SU-DHL-6 (cell line): ENCODE data around the gene NCOA1.
A peak's percentile ranks its signal among the peaks of the same experiment; 100 is the strongest.

Source experiments
- H2AFZ ChIP-seq: fragments of 200-600 bp; sonication (generic); 2 replicates; pipeline ENCODE4 v1.6.1; 2014; ENCODE audit warnings: low read depth, mild to moderate bottlenecking, moderate library complexity, mixed read lengths, antibody characterized with exemption, low read length; ENCODE audit not compliant: severe bottlenecking
- H3F3A ChIP-seq: fragments of 200-600 bp; shearing (Covaris generic); 2 replicates; pipeline ENCODE4 v1.6.0; 2016; ENCODE audit warnings: antibody characterized with exemption, mild to moderate bottlenecking; ENCODE audit not compliant: insufficient read depth
- H3K27ac ChIP-seq: fragments of 200-600 bp; sonication (generic); 2 replicates; pipeline ENCODE4 v1.5.1; 2016; ENCODE audit warnings: low read depth, mild to moderate bottlenecking, low read length, moderate library complexity, mixed read lengths
- H3K27me3 ChIP-seq: fragments of 200-600 bp; sonication (generic), shearing (Covaris generic); 2 replicates; pipeline ENCODE4 v1.6.0; 2014; ENCODE audit warnings: mild to moderate bottlenecking, low read length
- H3K36me3 ChIP-seq: fragments of 200-600 bp; sonication (generic); 2 replicates; pipeline ENCODE4 v1.6.1; 2014; ENCODE audit warnings: mild to moderate bottlenecking, low read length, mixed read lengths
- H3K4me2 ChIP-seq: fragments of 300-600, 200-600 bp; shearing (Covaris generic), sonication (generic); 2 replicates; pipeline ENCODE4 v1.6.0; 2014; ENCODE audit warnings: low read length, low read depth, mild to moderate bottlenecking; ENCODE audit not compliant: poor library complexity, severe bottlenecking
- H3K4me3 ChIP-seq: fragments of 200-600 bp; sonication (generic); 2 replicates; pipeline ENCODE4 v1.5.1; 2014; ENCODE audit warnings: antibody characterized with exemption, low read length, mild to moderate bottlenecking, mixed read lengths; ENCODE audit not compliant: insufficient read depth, poor library complexity, severe bottlenecking
- H3K79me2 ChIP-seq: fragments of 200-600 bp; sonication (generic); 2 replicates; pipeline ENCODE4 v1.6.1; 2014; ENCODE audit warnings: mild to moderate bottlenecking, low read length, moderate library complexity; ENCODE audit not compliant: insufficient read depth
- H3K9ac ChIP-seq: fragments of 200-600 bp; sonication (generic); 2 replicates; pipeline ENCODE4 v1.7.0; 2014; ENCODE audit warnings: mild to moderate bottlenecking, low read length
- H3K9me2 ChIP-seq: fragments of 200-600 bp; sonication (generic); replicated peaks from 2 replicates; pipeline ENCODE4 v1.6.1; 2014; ENCODE audit warnings: low read length; ENCODE audit not compliant: insufficient read depth
- H3K9me3 ChIP-seq: fragments of 200-600 bp; sonication (generic); 2 replicates; pipeline ENCODE4 v1.6.1; 2014; ENCODE audit warnings: low read length, mixed read lengths; ENCODE audit not compliant: insufficient read depth
- H4K20me1 ChIP-seq: fragments of 200-600 bp; sonication (generic); 2 replicates; pipeline ENCODE4 v1.6.1; 2014; ENCODE audit warnings: low read depth, mild to moderate bottlenecking, antibody characterized with exemption, low read length, moderate library complexity, mixed read lengths
- CTCF ChIP-seq: fragments of 200-600 bp; sonication (generic); IDR thresholded peaks from one replicate; pipeline ENCODE4 v1.5.1; 2017; ENCODE audit warnings: antibody characterized with exemption, mild to moderate bottlenecking, low read length, moderate library complexity; ENCODE audit not compliant: insufficient read depth, poor library complexity, severe bottlenecking
- EZH2phosphoT487 ChIP-seq: fragments of 200-600 bp; sonication (generic), shearing (Covaris generic); conservative IDR thresholded peaks from 2 replicates; pipeline ENCODE4 v1.6.1; 2018; ENCODE audit warnings: mild to moderate bottlenecking, antibody characterized with exemption, low read length, moderate library complexity, mixed read lengths

NCOA1 gene

GRCh38 chr2:24783641-24784040 lies 292.6 kb downstream of the NCOA1 start:
- H3K27me3 ChIP-seq = no peaks in the 10 kb centered on the region
- H3K79me2 ChIP-seq = no peaks in the 10 kb centered on the region
- H3K4me3 ChIP-seq = no peak overlapping the region
- H3K9me2 ChIP-seq = no peaks in the 10 kb centered on the region
- no peak overlapping the region for H3K4me2 ChIP-seq
- H3K9ac ChIP-seq = no peak overlapping the region
- no peaks in the 10 kb centered on the region for H4K20me1 ChIP-seq
- H3F3A ChIP-seq = peaks cover 3% of the 10 kb centered on the region; the same call in 1 of the 2 replicates
- H3K36me3 ChIP-seq = no peaks in the 10 kb centered on the region
- no peaks in the 10 kb centered on the region for H3K9me3 ChIP-seq
- TF ChIP-seq EZH2phosphoT487 (no peak), CTCF (no peak)
- no peak overlapping the region for H3K27ac ChIP-seq
- H2AFZ ChIP-seq = no peak overlapping the region

GRCh38 chr2:24785671-24786321 lies 294.7 kb downstream of the NCOA1 start:
- Histone ChIP-seq H3K4me2 (peak overlapping the region; percentile 49), H3F3A (peaks cover 3% of the 10 kb centered on the region; the same call in 1 of the 2 replicates), H3K4me3 (no peak overlapping the region), H3K27ac (peak overlapping the region; percentile 64), H3K9me2 (no peaks in the 10 kb centered on the region), H4K20me1 (no peaks in the 10 kb centered on the region), H3K9ac (peak overlapping the region; percentile 12; the same call in 1 of the 2 replicates), H3K9me3 (no peaks in the 10 kb centered on the region), H2AFZ (peak overlapping the region; percentile 76), H3K27me3 (no peaks in the 10 kb centered on the region), H3K36me3 (no peaks in the 10 kb centered on the region), H3K79me2 (no peaks in the 10 kb centered on the region)
- no peak for TF ChIP-seq CTCF
- TF ChIP-seq EZH2phosphoT487 = no peak

- H3K27ac ChIP-seq = no peak overlapping the region
- no peak overlapping the region for H3K4me3 ChIP-seq
- H3F3A ChIP-seq = peaks cover 6% of the 10 kb centered on the region; the same call in 1 of the 2 replicates
- no peaks in the 10 kb centered on the region for H3K9me2 ChIP-seq
- no peaks in the 10 kb centered on the region for H3K79me2 ChIP-seq
- no peaks in the 10 kb centered on the region for H3K9me3 ChIP-seq
- TF ChIP-seq EZH2phosphoT487 = no peak
- TF ChIP-seq CTCF = no peak
- no peak overlapping the region for H3K9ac ChIP-seq
- no peaks in the 10 kb centered on the region for H4K20me1 ChIP-seq
- no peak overlapping the region for H2AFZ ChIP-seq
- H3K4me2 ChIP-seq = no peak overlapping the region
- H3K36me3 ChIP-seq = no peaks in the 10 kb centered on the region
- no peaks in the 10 kb centered on the region for H3K27me3 ChIP-seq
Observed at GRCh38 chr2:24787532-24787931, 296.5 kb downstream of the NCOA1 start.
